Heart right ventricle (tissue), 16 donors: ENCODE results near the gene FAM89B. TPM values are rescaled to one million over a fixed set of nuclear protein-coding genes. Genes with fewer than 3 reads are reported as not detected.
A peak's percentile ranks its signal among the peaks of the same experiment; 100 is the strongest.

Experiments
- ATAC-seq, 8 donors: fragments of 200-7000 bp; cut with Tn5 transposase; one replicate each; pipeline ENCODE4 v1.9.1; 2020; ENCODE audit warnings: mild to moderate bottlenecking in 8 of 8, moderate library complexity in 8 of 8, moderate number of reproducible peaks in 1 of 8
- DNase-seq, 2 donors: peaks; one replicate each; pipeline ENCODE4 v3.0.0-alpha.2; 2020
- H3K27ac ChIP-seq, 10 donors: fragments of 200-600 bp; sonication (generic) in 2 of 10; one replicate each; pipeline versions ENCODE4 v1.5.0 to v1.8.0; 2020 to 2022; ENCODE audit warnings: mild to moderate bottlenecking in 3 of 10
- H3K27me3 ChIP-seq, 7 donors: fragments of 200-600 bp; one replicate each; pipeline ENCODE4 v1.8.0; 2021 to 2022; ENCODE audit warnings: mild to moderate bottlenecking in 2 of 7
- H3K36me3 ChIP-seq, 9 donors: fragments of 200-600 bp; sonication (generic) in 1 of 9; one replicate each; pipeline versions ENCODE4 v1.5.0 to v1.8.0; 2020 to 2022; ENCODE audit warnings: mild to moderate bottlenecking in 2 of 9
- H3K4me1 ChIP-seq, 9 donors: fragments of 200-600 bp; sonication (generic) in 1 of 9; one replicate each; pipeline versions ENCODE4 v1.5.0 to v1.8.0; 2020 to 2022; ENCODE audit warnings: mild to moderate bottlenecking in 4 of 9
- H3K4me3 ChIP-seq, 10 donors: fragments of 200-600 bp; sonication (generic) in 2 of 10; one replicate each; pipeline versions ENCODE4 v1.5.0 to v1.8.0; 2020 to 2022; ENCODE audit warnings: mild to moderate bottlenecking in 7 of 10, moderate library complexity in 2 of 10
- H3K9me3 ChIP-seq, 11 donors: fragments of 200-600 bp in 10 of 11; sonication (generic) in 2 of 11; one replicate each; pipeline versions ENCODE4 v1.5.0 to v1.8.0; 2013 to 2022; ENCODE audit warnings: mild to moderate bottlenecking in 2 of 11, control low read depth in 1 of 11, moderate library complexity in 1 of 11
- CTCF ChIP-seq, 9 donors: fragments of 200-600 bp; sonication (generic) in 2 of 9; IDR thresholded peaks; one replicate each; pipeline versions ENCODE4 v1.5.0 to v1.8.0; 2021 to 2022; ENCODE audit warnings: antibody characterized with exemption in 9 of 9, mild to moderate bottlenecking in 5 of 9, moderate library complexity in 1 of 9
- WGBS, 2 donors: extraction: QIAGEN DNeasy Blood & Tissue Kit; methylation state at CpG; one replicate each; pipeline ENCODE4 v1.1.7; 2013; ENCODE audit warnings: inconsistent platforms in 1 of 2; 5-methylcytosine and 5-hydroxymethylcytosine counted together
- intact Hi-C, 10 donors: fragments of 100-400 bp; cut with DNase I; formaldehyde crosslinking; loops; one replicate each; pipeline versions ENCODE4 v1.11.1 to v1.14.2; 2022
- polyA plus RNA-seq, 2 donors: library from polyadenylated mRNA; stranded (reverse); fragments of 200-250 nt; gene quantifications; one replicate each; pipeline ENCODE4 v1.2.3, GENCODE V29; 2013
- total RNA-seq, 10 donors: library from RNA; stranded (reverse); fragmentation: NEBNext Ultra II Directional in 3 of 10; extraction: Animal tissue kit (Norgen Biotek cat#: 25700) in 3 of 10; gene quantifications; one replicate each; pipeline versions ENCODE4 v1.2.1 to v1.2.4, GENCODE V29; 2021 to 2023
- donor health status: Arrhythmogenic right ventricular cardiomyopathy.
- donor health status: ischemic (EF 13 %, LVEDD 7.1; RV severe dilation, severe dysfunction).
- donor health status: healthy with polysubstance abuse.
- donor health status: DM: no; HTN: yes; CAD: no.
- donor health status: DM: no; HTN: no; CAD: no.
- donor health status: ischemic (EF 25% LVEDD 6.9; RV normal size, moderate dysfunction).
- donor health status: ischemic (EF 25% LVEDD 5.7; RV mildly dilated, moderate dysfunction).
- donor health status: healthy.
- donor health status: DM: yes; HTN: yes; CAD: no.
- donor health status: Ischemic cardiomyopathy.
- donor health status: ischemic (EF 35%, LVEDD 5.7; RV mildly dilated, moderate dysfunction).
- donor health status: nonischemic (EF 11% LVEDD 7.7; RV severe dilation, severe dysfunction).
- donor health status: DM: yes; HTN: yes; CAD: no.
- donor health status: PGD.
- donor health status: ischemic (EF 29% LVEDD 5.4; RV normal size, mild dysfunction).
- donor health status: nonischemic (EF 23%, LVEDD 6.1; RV moderate dilation, normal function).

Gene FAM89B
- total and polyA plus RNA-seq, 12 donors, result 21.2 to 55.7 (median 33.8) TPM

- no peaks in the 10 kb centered on the region for H3K27me3 ChIP-seq
- H3K4me3 ChIP-seq, result peak overlapping the region in 9 of 10 donors; percentile 12 to 49 (median 42)
- H3K27ac ChIP-seq, result peak overlapping the region in 9 of 10 donors; percentile 39 to 90 (median 82)
- peak; percentile 92 to 96 (median 94) for ATAC-seq
- intact Hi-C loops, result loop anchor here in 3 of 10 donors (5.0 kb wide), 2 partner anchors 35 to 65 kb away; partner anchors contain the start of genes FAM89B (in 2 of the 3) and ZNRD2 (in 2 of the 3)
- H3K9me3 ChIP-seq, result no peaks in the 10 kb centered on the region
- peaks cover 27 to 73% (median 47%) of the 10 kb centered on the region in 9 donors for H3K4me1 ChIP-seq
- TF ChIP-seq CTCF (IDR thresholded peaks at IDR 0.05), result peak in 1 of 9 donors; percentile 16
- peaks cover 0 to 91% (median 40%) of the 10 kb centered on the region in 9 donors for H3K36me3 ChIP-seq
- peak; percentile 93 to 96 for DNase-seq
- 12 to 21% methylated on average over 65 to 67 of the region's 67 CpGs for WGBS, 2 donors
Measured at GRCh38 chr11:65606876-65607613, 34.7 kb downstream of the FAM89B start.

DNA sequence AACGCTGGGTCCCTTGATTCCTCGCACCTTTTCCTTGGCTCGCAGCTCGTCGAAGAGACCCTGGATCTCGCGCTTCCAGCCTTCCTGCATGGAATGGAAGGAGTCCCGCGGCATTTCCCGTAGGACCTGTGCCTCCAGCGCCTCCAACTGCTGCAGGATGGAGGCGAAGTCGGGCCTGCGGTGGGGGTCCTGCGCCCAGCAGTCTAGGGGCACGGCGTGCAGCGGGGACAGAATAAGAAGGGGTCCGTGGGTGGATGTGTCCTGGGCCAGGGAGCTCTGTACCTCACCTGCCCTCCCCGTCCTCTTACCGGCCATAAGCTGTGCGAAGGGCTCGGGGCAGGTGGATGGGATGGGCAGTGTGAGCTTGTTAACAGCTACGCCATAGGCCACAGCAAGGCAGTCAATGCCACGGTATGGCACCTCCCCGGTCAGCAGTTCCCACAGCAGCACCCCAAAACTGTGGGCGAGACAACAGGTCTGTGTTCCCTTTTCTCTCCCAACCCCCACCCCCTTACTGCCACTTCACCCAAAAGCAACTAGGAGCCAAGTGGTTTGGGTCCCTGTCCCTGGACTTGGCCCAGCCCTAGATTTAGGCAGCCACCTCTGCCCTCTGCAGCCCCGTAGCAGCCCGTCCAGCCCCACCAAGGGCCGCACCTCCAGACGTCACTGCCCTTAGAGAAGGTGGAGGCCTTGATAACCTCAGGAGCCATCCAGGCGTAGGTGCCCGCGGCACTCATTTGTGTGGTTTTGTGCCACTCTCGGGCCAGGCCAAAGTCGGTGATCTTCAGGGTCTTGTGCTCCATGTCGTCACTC, 35.5 kb downstream of the FAM89B start:
- peaks cover 33 to 81% (median 55%) of the 10 kb centered on the region in 9 donors for H3K4me1 ChIP-seq
- TF ChIP-seq CTCF (IDR thresholded peaks at IDR 0.05), result no peak
- intact Hi-C loops, result loop anchor here in 3 of 10 donors (5.0 kb wide), 2 partner anchors 36 to 66 kb away; partner anchors contain the start of genes FAM89B (in 2 of the 3) and ZNRD2 (in 2 of the 3)
- no peaks in the 10 kb centered on the region for H3K9me3 ChIP-seq
- no peak for ATAC-seq
- peaks cover 0 to 91% (median 34%) of the 10 kb centered on the region in 9 donors for H3K36me3 ChIP-seq
- H3K27me3 ChIP-seq, result no peaks in the 10 kb centered on the region
- DNase-seq, result no peak
- 68 to 72% methylated on average over 37 of the region's 37 CpGs for WGBS, 2 donors
- peak overlapping the region in 7 of 10 donors; percentile 21 to 90 (median 39) for H3K27ac ChIP-seq
- H3K4me3 ChIP-seq, result peak overlapping the region in 9 of 10 donors; percentile 12 to 49 (median 42)

- no peak for TF ChIP-seq CTCF (IDR thresholded peaks at IDR 0.05)
- peaks cover 39 to 78% (median 61%) of the 10 kb centered on the region in 9 donors for H3K4me1 ChIP-seq
- H3K27ac ChIP-seq, result peak overlapping the region in 6 of 10 donors; percentile 7 to 100 (median 99)
- peaks cover 0 to 78% (median 25%) of the 10 kb centered on the region in 9 donors for H3K36me3 ChIP-seq
- no peaks in the 10 kb centered on the region for H3K9me3 ChIP-seq
- 47 to 49% methylated on average over 3 of the region's 3 CpGs for WGBS, 2 donors
- peak overlapping the region in 2 of 10 donors; percentile 97 for H3K4me3 ChIP-seq
- ATAC-seq, result no peak
- H3K27me3 ChIP-seq, result no peaks in the 10 kb centered on the region
- DNase-seq, result no peak
- intact Hi-C loops, result loop anchor here in 3 of 10 donors (5.0 kb wide), 2 partner anchors 37 to 67 kb away; partner anchors contain the start of genes FAM89B (in 2 of the 3) and ZNRD2 (in 2 of the 3)
Measured at GRCh38 chr11:65609229-65609628, 36.9 kb downstream of the FAM89B start.

GRCh38 chr11:65609665-65610064, 37.3 kb downstream of the FAM89B start:
- H3K27me3 ChIP-seq, result no peaks in the 10 kb centered on the region
- peak overlapping the region in 5 of 10 donors; percentile 91 to 99 (median 97) for H3K4me3 ChIP-seq
- TF ChIP-seq CTCF (IDR thresholded peaks at IDR 0.05), result no peak
- 76 to 80% methylated on average over 5 of the region's 5 CpGs for WGBS, 2 donors
- DNase-seq (no peak), ATAC-seq (no peak)
- H3K4me1 ChIP-seq, result peaks cover 39 to 78% (median 64%) of the 10 kb centered on the region in 9 donors
- H3K9me3 ChIP-seq, result no peaks in the 10 kb centered on the region
- H3K27ac ChIP-seq, result peak overlapping the region in 8 of 10 donors; percentile 7 to 100 (median 98)
- peaks cover 0 to 73% (median 20%) of the 10 kb centered on the region in 9 donors for H3K36me3 ChIP-seq
- intact Hi-C loops, result loop anchor here in 6 of 10 donors (2.0 to 5.0 kb wide), 3 partner anchors 37 to 69 kb away; partner anchors contain the start of genes FAM89B (in 4 of the 6) and ZNRD2 (in 4 of the 6)
